Activated naive CD4-positive, alpha-beta T cell treated with anti-CD3 and anti-CD28 coated beads, Interleukin-2, amount 10 ng/mL, durations not matched to agents 7 days and 5 days (primary cell): ENCODE data around the gene GSTA4.

Experiments used
- CTCF ChIA-PET: fragments of 350-600 bp; sonication (Branson Sonifier 250); formaldehyde crosslinking; loops from one replicate; lab custom pipeline; 2021; ENCODE audit warnings: antibody characterized with exemption; lab: Charles Lee
- DNase-seq: peaks from one replicate; pipeline ENCODE4 v3.0.0-alpha.2; 2020
- H3K27ac Mint-ChIP-seq: one replicate; pipeline ENCODE4 v1.8.0; 2021; ENCODE audit warnings: mild to moderate bottlenecking, moderate library complexity, mixed read lengths
- H3K27me3 Mint-ChIP-seq: one replicate; pipeline ENCODE4 v1.8.0; 2021; ENCODE audit warnings: mild to moderate bottlenecking, mixed read lengths
- H3K36me3 Mint-ChIP-seq: one replicate; pipeline ENCODE4 v1.8.0; 2021; ENCODE audit warnings: mixed read lengths
- H3K4me1 Mint-ChIP-seq: one replicate; pipeline ENCODE4 v1.8.0; 2021; ENCODE audit warnings: mixed read lengths
- H3K4me3 Mint-ChIP-seq: one replicate; pipeline ENCODE4 v1.8.0; 2021; ENCODE audit warnings: mild to moderate bottlenecking, moderate library complexity, mixed read lengths
- H3K9me3 Mint-ChIP-seq: one replicate; pipeline ENCODE4 v1.8.0; 2021; ENCODE audit warnings: mixed read lengths

The GSTA4 gene

GRCh38 chr6:52999456-52999855 lies 4.4 kb upstream of the GSTA4 start:
- DNase-seq = no peak
- Mint-ChIP-seq H3K27me3 (peaks cover 25% of the 10 kb centered on the region), H3K4me1 (peaks cover 23% of the 10 kb centered on the region), H3K9me3 (no peaks in the 10 kb centered on the region), H3K27ac (no peak overlapping the region), H3K36me3 (peaks cover 6% of the 10 kb centered on the region), H3K4me3 (no peak overlapping the region)
- CTCF ChIA-PET = no interaction called here

- Mint-ChIP-seq H3K9me3 (no peaks in the 10 kb centered on the region), H3K4me1 (peaks cover 29% of the 10 kb centered on the region)
- CTCF ChIA-PET = interaction anchor here (0.6 to 1.0 kb wide), 3 partner anchors 59 to 743 kb away, joined by 3 to 4 read pairs (median 3); no protein-coding TSS in a partner anchor
These were observed 3.5 kb upstream of the GSTA4 start for GRCh38 chr6:52998603-52999002.

GRCh38 chr6:52995913-52996645 lies 995 bp upstream of the GSTA4 start:
- Mint-ChIP-seq H3K27me3 (peaks cover 31% of the 10 kb centered on the region), H3K4me1 (peaks cover 35% of the 10 kb centered on the region), H3K9me3 (no peaks in the 10 kb centered on the region), H3K27ac (peak overlapping the region; percentile 99), H3K36me3 (peaks cover 8% of the 10 kb centered on the region), H3K4me3 (peak overlapping the region; percentile 85)
- peak; percentile 45 for DNase-seq
- CTCF ChIA-PET = interaction anchor here (0.7 to 1.3 kb wide), 9 partner anchors 10 to 71 kb away, joined by 3 to 5 read pairs (median 3); partner anchors contain the start of gene FBXO9

More at GRCh38 chr6:52998603-52999002, 3.5 kb upstream of the GSTA4 start:
- Mint-ChIP-seq H3K27ac (no peak overlapping the region), H3K4me3 (no peak overlapping the region), H3K27me3 (peaks cover 31% of the 10 kb centered on the region), H3K36me3 (peaks cover 6% of the 10 kb centered on the region)
- DNase-seq = no peak

- H3K9me3 Mint-ChIP-seq = no peaks in the 10 kb centered on the region
- CTCF ChIA-PET = interaction anchor here (0.9 to 1.0 kb wide), 3 partner anchors 9 to 88 kb away, joined by 3 to 4 read pairs (median 4); no protein-coding TSS in a partner anchor
- peak; percentile 47 for DNase-seq
- peaks cover 13% of the 10 kb centered on the region for H3K36me3 Mint-ChIP-seq
- H3K27me3 Mint-ChIP-seq = peaks cover 38% of the 10 kb centered on the region
- peak overlapping the region; percentile 85 for H3K4me3 Mint-ChIP-seq
- peak overlapping the region; percentile 99 for H3K27ac Mint-ChIP-seq
- peaks cover 41% of the 10 kb centered on the region for H3K4me1 Mint-ChIP-seq
These were observed 320 bp downstream of the GSTA4 start for GRCh38 chr6:52994839-52995088.

GRCh38 chr6:52994031-52994838 lies 849 bp downstream of the GSTA4 start:
- H3K4me1 Mint-ChIP-seq = peaks cover 41% of the 10 kb centered on the region
- DNase-seq = no peak
- CTCF ChIA-PET = interaction anchor here (0.7 to 1.5 kb wide), 6 partner anchors 9 to 112 kb away, joined by 3 to 5 read pairs (median 4); no protein-coding TSS in a partner anchor
- H3K4me3 Mint-ChIP-seq = peak overlapping the region; percentile 85
- H3K9me3 Mint-ChIP-seq = no peaks in the 10 kb centered on the region
- peaks cover 41% of the 10 kb centered on the region for H3K27me3 Mint-ChIP-seq
- H3K36me3 Mint-ChIP-seq = peaks cover 13% of the 10 kb centered on the region
- H3K27ac Mint-ChIP-seq = peak overlapping the region; percentile 99

DNA sequence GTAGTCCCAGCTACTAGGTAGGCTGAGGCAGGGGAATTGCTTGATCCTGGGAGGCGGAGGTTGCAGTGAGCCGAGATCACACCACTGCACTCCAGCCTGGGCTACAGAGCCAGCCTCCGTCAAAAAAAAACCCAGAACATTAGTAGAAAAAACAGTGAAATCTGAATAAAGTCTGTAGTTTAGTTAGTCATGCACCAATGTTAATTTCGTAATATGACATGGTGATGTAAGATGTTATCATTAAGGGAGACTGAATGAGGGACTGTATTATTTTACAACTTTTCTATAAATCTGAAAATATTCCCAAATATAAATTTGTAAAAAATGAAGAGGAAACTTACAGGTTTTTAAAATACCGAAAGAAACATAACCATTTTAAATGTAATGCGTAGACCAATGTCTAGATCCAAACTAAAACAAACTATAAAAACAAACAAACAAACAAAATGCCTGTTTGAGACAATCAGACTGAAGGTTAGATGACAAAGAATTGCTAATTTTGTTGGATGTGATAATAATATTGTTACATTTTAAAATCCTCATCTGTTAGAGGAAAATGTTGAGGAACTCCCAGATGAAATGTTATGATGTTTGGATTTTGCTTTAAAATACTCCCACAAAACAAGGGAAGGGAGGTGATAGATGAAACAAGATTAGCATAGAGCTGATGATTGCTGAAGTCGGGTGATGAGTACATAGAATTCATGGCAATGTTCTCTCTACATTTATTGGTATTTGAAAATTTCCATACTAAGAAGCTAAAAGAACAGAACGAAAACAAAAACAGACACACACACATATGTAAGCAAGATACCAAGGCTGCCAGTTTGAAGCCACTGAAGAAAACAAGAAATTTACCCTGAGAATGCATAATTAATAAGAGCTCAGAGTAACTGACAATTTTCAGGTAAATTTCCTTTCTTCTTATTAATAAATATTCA lies 1.8 kb downstream of the GSTA4 start:
- CTCF ChIA-PET = interaction anchor here (0.7 to 1.5 kb wide), 4 partner anchors 13 to 111 kb away, joined by 3 to 5 read pairs (median 4); no protein-coding TSS in a partner anchor
- H3K4me3 Mint-ChIP-seq = peak overlapping the region; percentile 85
- peaks cover 17% of the 10 kb centered on the region for H3K36me3 Mint-ChIP-seq
- H3K27me3 Mint-ChIP-seq = peaks cover 43% of the 10 kb centered on the region
- peaks cover 41% of the 10 kb centered on the region for H3K4me1 Mint-ChIP-seq
- no peaks in the 10 kb centered on the region for H3K9me3 Mint-ChIP-seq
- no peak for DNase-seq
- no peak overlapping the region for H3K27ac Mint-ChIP-seq

GRCh38 chr6:52990342-52990741 lies 4.7 kb downstream of the GSTA4 start:
- H3K9me3 Mint-ChIP-seq = no peaks in the 10 kb centered on the region
- H3K27ac Mint-ChIP-seq = no peak overlapping the region
- H3K4me3 Mint-ChIP-seq = no peak overlapping the region
- peaks cover 45% of the 10 kb centered on the region for H3K27me3 Mint-ChIP-seq
- DNase-seq = no peak
- peaks cover 20% of the 10 kb centered on the region for H3K36me3 Mint-ChIP-seq
- CTCF ChIA-PET = no interaction called here
- peaks cover 30% of the 10 kb centered on the region for H3K4me1 Mint-ChIP-seq

- no peak overlapping the region for H3K4me3 Mint-ChIP-seq
- CTCF ChIA-PET = interaction anchor here (1.1 kb wide), 1 partner anchor 9 kb away, joined by 4 read pairs; no protein-coding TSS in a partner anchor
- no peaks in the 10 kb centered on the region for H3K9me3 Mint-ChIP-seq
- peaks cover 28% of the 10 kb centered on the region for H3K36me3 Mint-ChIP-seq
- DNase-seq = no peak
- H3K27ac Mint-ChIP-seq = peak overlapping the region; percentile 82
- peaks cover 50% of the 10 kb centered on the region for H3K27me3 Mint-ChIP-seq
- H3K4me1 Mint-ChIP-seq = peaks cover 48% of the 10 kb centered on the region
These were observed 9.9 kb downstream of the GSTA4 start for GRCh38 chr6:52985228-52985627.

DNA sequence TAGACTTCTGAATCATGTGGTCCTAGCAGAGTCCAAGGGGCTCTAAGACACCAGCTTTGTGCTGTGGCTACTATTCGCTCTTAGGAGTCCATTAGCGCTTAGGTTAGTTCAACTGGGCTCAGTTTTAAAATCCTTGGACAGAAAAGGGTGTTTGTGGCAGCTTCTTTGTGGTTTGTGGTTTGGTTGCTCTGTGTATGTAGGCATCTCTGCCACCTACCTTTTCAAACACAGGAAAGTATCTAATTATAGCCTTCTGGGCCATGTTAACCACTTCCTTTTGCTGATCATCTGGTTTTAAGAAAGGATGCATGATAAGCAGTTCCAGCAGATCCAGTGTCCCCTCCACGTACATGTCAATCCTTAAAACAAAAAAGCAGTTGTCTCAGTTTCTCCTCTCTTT lies 10.8 kb downstream of the GSTA4 start:
- DNase-seq = peak; percentile 73
- peak overlapping the region; percentile 37 for H3K4me3 Mint-ChIP-seq
- H3K36me3 Mint-ChIP-seq = peaks cover 27% of the 10 kb centered on the region
- no peaks in the 10 kb centered on the region for H3K9me3 Mint-ChIP-seq
- CTCF ChIA-PET = interaction anchor here (0.9 to 1.0 kb wide), 2 partner anchors 11 to 168 kb away, joined by 3 to 5 read pairs; partner anchors contain the start of gene GSTA4
- H3K27ac Mint-ChIP-seq = peak overlapping the region; percentile 82
- peaks cover 44% of the 10 kb centered on the region for H3K27me3 Mint-ChIP-seq
- H3K4me1 Mint-ChIP-seq = peaks cover 46% of the 10 kb centered on the region

DNA sequence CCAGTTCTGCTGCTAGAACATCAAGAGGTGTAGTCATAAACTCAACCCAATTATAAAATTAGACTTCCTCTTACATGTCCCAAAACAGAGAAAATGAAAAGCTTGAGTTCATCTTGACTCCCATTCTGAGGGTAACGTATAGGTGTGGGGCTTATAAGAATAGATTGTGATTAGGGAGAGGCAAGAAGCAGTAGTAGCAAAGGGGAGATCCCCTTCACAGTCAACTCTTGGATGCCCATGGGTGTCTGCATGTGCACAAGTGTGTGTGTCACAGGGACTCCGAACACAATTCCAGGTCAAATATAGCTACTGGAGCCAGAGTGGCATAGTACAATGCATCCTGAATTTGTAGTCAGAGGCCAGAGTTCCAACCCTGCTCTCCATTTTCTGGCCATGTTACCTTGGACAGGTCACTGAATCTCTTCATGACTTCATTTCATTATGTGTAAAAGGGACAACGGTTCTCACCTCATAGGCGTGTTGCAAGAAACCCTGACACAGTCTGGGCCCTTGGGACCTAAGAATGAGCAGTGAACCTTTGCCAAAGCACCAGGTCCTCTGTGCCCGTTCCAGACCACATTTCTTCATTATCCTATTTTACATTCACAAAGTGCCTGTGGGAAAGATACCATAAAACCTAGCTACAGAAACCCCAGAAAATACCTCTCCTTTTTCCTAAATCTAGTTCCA lies 11.8 kb downstream of the GSTA4 start:
- Mint-ChIP-seq H3K4me3 (no peak overlapping the region), H3K27me3 (peaks cover 42% of the 10 kb centered on the region), H3K27ac (peak overlapping the region; percentile 82), H3K36me3 (peaks cover 23% of the 10 kb centered on the region), H3K4me1 (peaks cover 46% of the 10 kb centered on the region), H3K9me3 (no peaks in the 10 kb centered on the region)
- CTCF ChIA-PET = interaction anchor here (0.9 to 1.0 kb wide), 2 partner anchors 12 to 167 kb away, joined by 3 to 5 read pairs; partner anchors contain the start of gene GSTA4
- no peak for DNase-seq

- no peak for DNase-seq
- Mint-ChIP-seq H3K27me3 (peaks cover 42% of the 10 kb centered on the region), H3K9me3 (no peaks in the 10 kb centered on the region), H3K36me3 (peaks cover 23% of the 10 kb centered on the region), H3K4me3 (no peak overlapping the region), H3K27ac (no peak overlapping the region), H3K4me1 (peaks cover 46% of the 10 kb centered on the region)
- CTCF ChIA-PET = no interaction called here
These were observed 12.4 kb downstream of the GSTA4 start for GRCh38 chr6:52982680-52983079.

GRCh38 chr6:52981222-52981900 lies 13.7 kb downstream of the GSTA4 start:
- Mint-ChIP-seq H3K9me3 (no peaks in the 10 kb centered on the region), H3K27ac (no peak overlapping the region), H3K36me3 (peaks cover 18% of the 10 kb centered on the region), H3K4me3 (no peak overlapping the region), H3K27me3 (peaks cover 35% of the 10 kb centered on the region), H3K4me1 (peaks cover 50% of the 10 kb centered on the region)
- CTCF ChIA-PET = interaction anchor here (1.0 kb wide), 1 partner anchor 13 kb away, joined by 4 read pairs; no protein-coding TSS in a partner anchor
- no peak for DNase-seq
